ENCODE measurements around the gene ZNF367.

DNA sequence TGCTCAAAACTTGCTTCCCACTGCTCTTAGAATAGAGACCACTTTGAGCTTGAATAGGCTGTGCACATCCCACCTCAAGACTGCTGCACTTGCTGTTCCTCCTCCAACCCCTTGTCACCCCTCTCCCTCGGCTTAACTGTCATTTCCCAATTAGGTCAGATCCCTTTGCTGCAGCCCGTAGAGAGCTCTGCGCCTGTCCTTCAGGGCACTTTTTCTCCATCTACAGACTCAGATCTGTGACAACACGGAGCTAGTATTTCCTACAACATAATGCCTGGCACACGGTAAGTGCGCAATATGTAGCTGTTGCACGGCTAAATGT is 31.3 kb upstream of the ZNF367 start:
- TF ChIP-seq CTCF (IDR thresholded peaks at IDR 0.05) (no peak), POLR2AphosphoS5 (IDR thresholded peaks at IDR 0.05) (peak in 1 of 4 donors; percentile 12), POLR2A (IDR thresholded peaks at IDR 0.05) (no peak), EP300 (IDR thresholded peaks at IDR 0.05) (no peak)

Data from sigmoid colon (tissue), 4 donors.